ENCODE results near the gene ARVCF. TPM values are rescaled to one million over a fixed set of nuclear protein-coding genes. Genes with fewer than 3 reads are reported as not detected.

Gene ARVCF
- polyA plus RNA-seq, 4 donors = 2.2 to 17.9 (median 7.3) TPM

GRCh38 chr22:19990609-19991394 is 25.8 kb downstream of the ARVCF start:
- Histone ChIP-seq H3K27me3 (ENCODE audit: control insufficient read depth in 3 of 3, insufficient read depth in 3 of 3, low read length in 3 of 3) (no peaks in the 10 kb centered on the region), H3K4me3 (ENCODE audit: low read depth in 1 of 3, low read length in 3 of 3) (no peak overlapping the region), H3K9me3 (ENCODE audit: control insufficient read depth in 2 of 2, insufficient read depth in 1 of 2, low read depth in 1 of 2, low read length in 1 of 2) (no peaks in the 10 kb centered on the region), H3K4me1 (ENCODE audit: control insufficient read depth in 3 of 3, insufficient read depth in 2 of 3, low read depth in 1 of 3, low read length in 2 of 3) (peaks cover 0 to 8% (median 2%) of the 10 kb centered on the region in 3 donors), H3K27ac (ENCODE audit: low read depth in 1 of 3, low read length in 2 of 3) (no peak overlapping the region), H3K36me3 (ENCODE audit: control insufficient read depth in 3 of 3, insufficient read depth in 2 of 3, low read depth in 1 of 3, low read length in 3 of 3) (peaks cover 0 to 3% (median 0%) of the 10 kb centered on the region in 3 donors)
- no peak for FAIRE-seq
- whole genome bisulfite sequencing, 3 donors = 92 to 96% (median 92%) methylated on average over 20 of the region's 20 CpGs
- DNase-seq = no peak

- no peak for FAIRE-seq
- WGBS, 3 donors = 49 to 100% (median 56%) methylated on average over 2 of the region's 2 CpGs
- H3K4me1 ChIP-seq (ENCODE audit: control insufficient read depth in 3 of 3, insufficient read depth in 2 of 3, low read depth in 1 of 3, low read length in 2 of 3) = peaks cover 0 to 13% (median 2%) of the 10 kb centered on the region in 3 donors
Measured at GRCh38 chr22:19990188-19990587, 26.4 kb downstream of the ARVCF start.

DNA sequence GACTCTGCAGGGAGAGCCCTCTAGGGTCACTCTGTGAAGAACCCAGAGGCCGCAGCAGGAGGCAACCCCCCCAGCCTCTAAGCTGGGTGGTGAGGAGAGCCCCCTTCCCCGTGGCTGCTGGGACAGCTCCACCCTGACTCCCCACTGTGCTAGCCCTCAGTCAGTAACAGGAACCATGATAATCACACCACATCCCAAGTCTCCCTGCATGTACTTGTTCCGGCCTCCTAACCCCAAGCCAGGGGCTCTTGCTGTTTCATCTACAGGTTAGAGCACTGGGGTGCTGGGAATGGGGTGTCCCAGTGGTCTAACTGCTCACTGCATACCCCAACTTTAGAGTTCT is 26.9 kb downstream of the ARVCF start:
- no peak for FAIRE-seq
- Histone ChIP-seq H3K9me3 (ENCODE audit: control insufficient read depth in 2 of 2, insufficient read depth in 1 of 2, low read depth in 1 of 2, low read length in 1 of 2) (no peaks in the 10 kb centered on the region), H3K4me1 (ENCODE audit: control insufficient read depth in 3 of 3, insufficient read depth in 2 of 3, low read depth in 1 of 3, low read length in 2 of 3) (peaks cover 0 to 13% (median 2%) of the 10 kb centered on the region in 3 donors), H3K27me3 (ENCODE audit: control insufficient read depth in 3 of 3, insufficient read depth in 3 of 3, low read length in 3 of 3) (no peaks in the 10 kb centered on the region), H3K4me3 (ENCODE audit: low read depth in 1 of 3, low read length in 3 of 3) (no peak overlapping the region), H3K36me3 (ENCODE audit: control insufficient read depth in 3 of 3, insufficient read depth in 2 of 3, low read depth in 1 of 3, low read length in 3 of 3) (peaks cover 0 to 11% (median 0%) of the 10 kb centered on the region in 3 donors), H3K27ac (ENCODE audit: low read depth in 1 of 3, low read length in 2 of 3) (no peak overlapping the region)
- DNase-seq = no peak
- WGBS, 3 donors = 82 to 87% (median 83%) methylated on average over 3 of the region's 3 CpGs

More at GRCh38 chr22:19990188-19990587, 26.4 kb downstream of the ARVCF start:
- no peak overlapping the region for H3K4me3 ChIP-seq (ENCODE audit: low read depth in 1 of 3, low read length in 3 of 3)
- no peak overlapping the region for H3K27ac ChIP-seq (ENCODE audit: low read depth in 1 of 3, low read length in 2 of 3)
- H3K36me3 ChIP-seq (ENCODE audit: control insufficient read depth in 3 of 3, insufficient read depth in 2 of 3, low read depth in 1 of 3, low read length in 3 of 3) = peaks cover 0 to 10% (median 0%) of the 10 kb centered on the region in 3 donors
- no peaks in the 10 kb centered on the region for H3K27me3 ChIP-seq (ENCODE audit: control insufficient read depth in 3 of 3, insufficient read depth in 3 of 3, low read length in 3 of 3)
- no peak for DNase-seq
- H3K9me3 ChIP-seq (ENCODE audit: control insufficient read depth in 2 of 2, insufficient read depth in 1 of 2, low read depth in 1 of 2, low read length in 1 of 2) = no peaks in the 10 kb centered on the region

- H3K27ac ChIP-seq (ENCODE audit: low read depth in 1 of 3, low read length in 2 of 3) = peak overlapping the region in 1 of 3 donors; percentile 24
Measured at GRCh38 chr22:19988965-19989724, 27.5 kb downstream of the ARVCF start.

DNA sequence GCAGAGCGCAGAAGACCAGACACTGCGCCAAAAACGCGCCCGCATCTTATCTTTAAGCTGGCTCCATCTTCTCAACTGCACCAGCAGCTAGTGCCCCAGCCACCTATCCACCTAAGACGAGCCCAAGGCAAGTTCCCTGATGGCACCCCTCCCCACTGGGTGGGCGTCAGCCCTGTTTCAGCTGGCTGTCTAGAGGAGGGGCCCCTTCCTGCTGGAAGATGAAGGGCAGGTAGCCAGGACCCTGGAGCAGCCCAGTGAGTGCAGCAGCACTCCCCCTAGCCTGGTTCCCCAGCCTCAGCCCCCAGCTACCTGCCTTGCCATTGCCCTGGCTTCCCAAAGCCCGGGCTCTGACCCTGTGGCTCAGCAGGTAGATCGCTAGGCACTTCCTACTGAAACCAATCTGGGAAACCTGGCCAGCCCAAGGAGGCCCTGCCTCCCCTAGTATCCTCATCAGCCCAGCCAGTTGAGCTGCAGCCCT is 28.3 kb downstream of the ARVCF start:
- H3K36me3 ChIP-seq (ENCODE audit: control insufficient read depth in 3 of 3, insufficient read depth in 2 of 3, low read depth in 1 of 3, low read length in 3 of 3) = peaks cover 0 to 18% (median 0%) of the 10 kb centered on the region in 3 donors
- H3K27ac ChIP-seq (ENCODE audit: low read depth in 1 of 3, low read length in 2 of 3) = no peak overlapping the region
- WGBS, 3 donors = 85 to 92% (median 88%) methylated on average over 9 of the region's 9 CpGs
- peaks cover 0 to 13% (median 2%) of the 10 kb centered on the region in 3 donors for H3K4me1 ChIP-seq (ENCODE audit: control insufficient read depth in 3 of 3, insufficient read depth in 2 of 3, low read depth in 1 of 3, low read length in 2 of 3)
- H3K27me3 ChIP-seq (ENCODE audit: control insufficient read depth in 3 of 3, insufficient read depth in 3 of 3, low read length in 3 of 3) = no peaks in the 10 kb centered on the region
- DNase-seq (no peak), FAIRE-seq (no peak)
- H3K4me3 ChIP-seq (ENCODE audit: low read depth in 1 of 3, low read length in 3 of 3) = no peak overlapping the region
- H3K9me3 ChIP-seq (ENCODE audit: control insufficient read depth in 2 of 2, insufficient read depth in 1 of 2, low read depth in 1 of 2, low read length in 1 of 2) = no peaks in the 10 kb centered on the region

More at GRCh38 chr22:19988965-19989724, 27.5 kb downstream of the ARVCF start:
- DNase-seq (no peak), FAIRE-seq (no peak)
- no peaks in the 10 kb centered on the region for H3K27me3 ChIP-seq (ENCODE audit: control insufficient read depth in 3 of 3, insufficient read depth in 3 of 3, low read length in 3 of 3)
- peaks cover 0 to 12% (median 0%) of the 10 kb centered on the region in 3 donors for H3K36me3 ChIP-seq (ENCODE audit: control insufficient read depth in 3 of 3, insufficient read depth in 2 of 3, low read depth in 1 of 3, low read length in 3 of 3)
- 81 to 89% (median 88%) methylated on average over 18 of the region's 18 CpGs for WGBS, 3 donors
- peaks cover 0 to 13% (median 2%) of the 10 kb centered on the region in 3 donors for H3K4me1 ChIP-seq (ENCODE audit: control insufficient read depth in 3 of 3, insufficient read depth in 2 of 3, low read depth in 1 of 3, low read length in 2 of 3)
- no peak overlapping the region for H3K4me3 ChIP-seq (ENCODE audit: low read depth in 1 of 3, low read length in 3 of 3)
- no peaks in the 10 kb centered on the region for H3K9me3 ChIP-seq (ENCODE audit: control insufficient read depth in 2 of 2, insufficient read depth in 1 of 2, low read depth in 1 of 2, low read length in 1 of 2)

DNA sequence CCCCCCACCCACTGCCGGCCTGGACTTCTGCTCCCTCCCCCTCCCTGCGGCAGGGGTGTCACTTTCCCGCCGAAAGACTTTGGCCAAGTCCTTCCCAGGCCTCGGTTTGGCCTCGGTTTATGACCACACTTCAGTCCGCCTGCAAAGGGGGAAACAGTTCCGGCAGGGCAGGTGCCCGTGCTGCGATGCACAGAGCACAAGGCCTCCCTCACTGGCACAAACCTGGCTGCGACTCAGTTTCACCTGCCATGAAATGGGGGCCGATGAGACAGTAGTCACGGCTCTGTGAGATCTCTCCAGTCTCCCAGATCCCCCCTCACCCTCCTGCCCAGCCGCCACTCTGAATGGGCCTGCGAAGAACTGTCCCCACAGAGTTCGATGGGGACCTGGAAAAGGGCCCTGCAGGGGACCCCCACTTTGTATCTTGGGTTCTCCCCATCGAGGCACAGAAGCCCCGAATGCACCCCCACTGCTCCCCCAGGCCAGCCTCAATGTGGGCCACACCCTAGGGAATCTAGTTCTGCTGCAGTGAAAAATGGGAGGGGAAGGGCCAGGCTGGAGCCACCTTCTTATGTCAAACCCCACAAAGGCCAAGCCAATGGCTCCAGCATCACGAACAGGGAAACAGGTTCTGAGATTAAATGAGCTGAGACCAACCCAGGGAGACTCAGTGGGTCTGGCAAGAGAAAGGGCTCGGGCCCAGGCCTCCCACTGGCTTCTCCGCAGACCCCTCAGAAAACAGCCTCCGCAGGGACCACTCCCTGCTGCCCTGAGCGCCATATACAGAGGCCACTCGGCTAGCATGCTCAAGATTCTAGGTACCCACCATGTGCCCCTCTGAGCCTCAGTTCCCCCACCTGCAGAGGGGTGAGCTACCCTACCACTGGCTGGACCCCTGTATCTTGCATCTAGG is 29.0 kb downstream of the ARVCF start:
- peak in 1 of 2 donors; percentile 46 for DNase-seq
- Histone ChIP-seq H3K9me3 (ENCODE audit: control insufficient read depth in 2 of 2, insufficient read depth in 1 of 2, low read depth in 1 of 2, low read length in 1 of 2) (no peaks in the 10 kb centered on the region), H3K4me3 (ENCODE audit: low read depth in 1 of 3, low read length in 3 of 3) (no peak overlapping the region), H3K27me3 (ENCODE audit: control insufficient read depth in 3 of 3, insufficient read depth in 3 of 3, low read length in 3 of 3) (no peaks in the 10 kb centered on the region), H3K36me3 (ENCODE audit: control insufficient read depth in 3 of 3, insufficient read depth in 2 of 3, low read depth in 1 of 3, low read length in 3 of 3) (peaks cover 0 to 22% (median 0%) of the 10 kb centered on the region in 3 donors), H3K4me1 (ENCODE audit: control insufficient read depth in 3 of 3, insufficient read depth in 2 of 3, low read depth in 1 of 3, low read length in 2 of 3) (peaks cover 0 to 13% (median 2%) of the 10 kb centered on the region in 3 donors), H3K27ac (ENCODE audit: low read depth in 1 of 3, low read length in 2 of 3) (no peak overlapping the region)
- 48 to 59% (median 56%) methylated on average over 21 to 24 of the region's 24 CpGs for WGBS, 3 donors
- no peak for FAIRE-seq

GRCh38 chr22:19986410-19987341 is 29.9 kb downstream of the ARVCF start:
- 1 to 5% (median 2%) methylated on average over 38 to 75 of the region's 76 CpGs for WGBS, 3 donors
- H3K27me3 ChIP-seq (ENCODE audit: control insufficient read depth in 3 of 3, insufficient read depth in 3 of 3, low read length in 3 of 3) = no peaks in the 10 kb centered on the region
- no peaks in the 10 kb centered on the region for H3K9me3 ChIP-seq (ENCODE audit: control insufficient read depth in 2 of 2, insufficient read depth in 1 of 2, low read depth in 1 of 2, low read length in 1 of 2)
- peak; percentile 73 to 86 for DNase-seq
- no peak for FAIRE-seq
- peak overlapping the region; percentile 55 to 59 (median 57) for H3K4me3 ChIP-seq (ENCODE audit: low read depth in 1 of 3, low read length in 3 of 3)
- H3K36me3 ChIP-seq (ENCODE audit: control insufficient read depth in 3 of 3, insufficient read depth in 2 of 3, low read depth in 1 of 3, low read length in 3 of 3) = peaks cover 0 to 29% (median 0%) of the 10 kb centered on the region in 3 donors
- H3K27ac ChIP-seq (ENCODE audit: low read depth in 1 of 3, low read length in 2 of 3) = peak overlapping the region in 2 of 3 donors; percentile 37 to 42
- H3K4me1 ChIP-seq (ENCODE audit: control insufficient read depth in 3 of 3, insufficient read depth in 2 of 3, low read depth in 1 of 3, low read length in 2 of 3) = peaks cover 0 to 13% (median 2%) of the 10 kb centered on the region in 3 donors
